Retinal pigment epithelial cell (primary cell): ENCODE data around the gene FOXD1.

Source experiments
- DNase-seq: peaks from one replicate; pipeline ENCODE4 v3.0.0-alpha.2; 2010; ENCODE audit warnings: low read depth
- H3K4me3 ChIP-seq: 2 replicates; pipeline ENCODE4 v1.5.1; 2011; ENCODE audit warnings: mild to moderate bottlenecking, low read length, control low read depth, moderate library complexity
- TF ChIP-seq, protein P1 (sequence below): conservative IDR thresholded peaks from 2 replicates; pipeline ENCODE4 v1.5.1; 2011; ENCODE audit warnings: low read depth, low read length, control low read depth, inconsistent platforms

FOXD1 gene

DNA sequence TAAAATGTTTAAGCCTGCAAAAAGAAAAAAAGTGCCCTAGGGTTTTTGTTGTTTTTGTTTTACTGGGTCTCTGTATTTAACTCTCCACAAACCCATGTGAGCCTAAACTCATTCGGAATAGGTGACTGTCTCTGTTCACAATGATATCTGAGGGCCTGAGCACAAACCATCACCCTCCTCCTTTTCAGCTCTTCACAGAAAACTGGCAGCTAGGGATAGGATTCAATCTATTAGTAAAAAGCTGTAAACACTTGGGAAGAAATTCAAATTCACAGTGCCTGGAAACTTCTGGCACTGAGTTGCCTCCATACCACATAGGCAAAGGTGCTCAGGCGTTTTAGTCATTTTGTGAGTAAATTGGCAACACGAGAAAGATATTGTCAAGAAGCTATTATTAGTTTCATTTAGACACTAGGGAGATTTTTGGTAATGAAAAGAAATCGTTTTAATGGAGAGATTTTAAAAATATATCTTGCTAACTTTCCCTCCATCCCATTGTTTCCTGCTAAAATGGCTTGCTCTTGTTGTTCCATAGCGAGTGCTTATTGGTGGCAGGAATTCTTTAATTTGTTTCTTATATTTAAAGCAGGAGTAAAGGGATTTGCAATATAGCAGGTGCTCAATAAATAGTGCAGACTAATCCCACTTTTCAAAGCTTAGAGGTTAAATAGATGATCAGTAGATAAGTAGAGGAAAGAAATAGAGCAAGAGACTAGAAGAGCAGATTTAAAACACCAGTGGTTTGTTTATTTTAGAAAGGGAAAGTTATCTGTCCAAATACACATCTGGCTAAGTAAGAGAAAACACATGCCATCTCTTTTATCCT, 9.7 kb downstream of the FOXD1 start:
- H3K4me3 ChIP-seq = no peak overlapping the region
- TF ChIP-seq, protein P1, sequence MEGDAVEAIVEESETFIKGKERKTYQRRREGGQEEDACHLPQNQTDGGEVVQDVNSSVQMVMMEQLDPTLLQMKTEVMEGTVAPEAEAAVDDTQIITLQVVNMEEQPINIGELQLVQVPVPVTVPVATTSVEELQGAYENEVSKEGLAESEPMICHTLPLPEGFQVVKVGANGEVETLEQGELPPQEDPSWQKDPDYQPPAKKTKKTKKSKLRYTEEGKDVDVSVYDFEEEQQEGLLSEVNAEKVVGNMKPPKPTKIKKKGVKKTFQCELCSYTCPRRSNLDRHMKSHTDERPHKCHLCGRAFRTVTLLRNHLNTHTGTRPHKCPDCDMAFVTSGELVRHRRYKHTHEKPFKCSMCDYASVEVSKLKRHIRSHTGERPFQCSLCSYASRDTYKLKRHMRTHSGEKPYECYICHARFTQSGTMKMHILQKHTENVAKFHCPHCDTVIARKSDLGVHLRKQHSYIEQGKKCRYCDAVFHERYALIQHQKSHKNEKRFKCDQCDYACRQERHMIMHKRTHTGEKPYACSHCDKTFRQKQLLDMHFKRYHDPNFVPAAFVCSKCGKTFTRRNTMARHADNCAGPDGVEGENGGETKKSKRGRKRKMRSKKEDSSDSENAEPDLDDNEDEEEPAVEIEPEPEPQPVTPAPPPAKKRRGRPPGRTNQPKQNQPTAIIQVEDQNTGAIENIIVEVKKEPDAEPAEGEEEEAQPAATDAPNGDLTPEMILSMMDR = no peak
- DNase-seq = no peak

DNA sequence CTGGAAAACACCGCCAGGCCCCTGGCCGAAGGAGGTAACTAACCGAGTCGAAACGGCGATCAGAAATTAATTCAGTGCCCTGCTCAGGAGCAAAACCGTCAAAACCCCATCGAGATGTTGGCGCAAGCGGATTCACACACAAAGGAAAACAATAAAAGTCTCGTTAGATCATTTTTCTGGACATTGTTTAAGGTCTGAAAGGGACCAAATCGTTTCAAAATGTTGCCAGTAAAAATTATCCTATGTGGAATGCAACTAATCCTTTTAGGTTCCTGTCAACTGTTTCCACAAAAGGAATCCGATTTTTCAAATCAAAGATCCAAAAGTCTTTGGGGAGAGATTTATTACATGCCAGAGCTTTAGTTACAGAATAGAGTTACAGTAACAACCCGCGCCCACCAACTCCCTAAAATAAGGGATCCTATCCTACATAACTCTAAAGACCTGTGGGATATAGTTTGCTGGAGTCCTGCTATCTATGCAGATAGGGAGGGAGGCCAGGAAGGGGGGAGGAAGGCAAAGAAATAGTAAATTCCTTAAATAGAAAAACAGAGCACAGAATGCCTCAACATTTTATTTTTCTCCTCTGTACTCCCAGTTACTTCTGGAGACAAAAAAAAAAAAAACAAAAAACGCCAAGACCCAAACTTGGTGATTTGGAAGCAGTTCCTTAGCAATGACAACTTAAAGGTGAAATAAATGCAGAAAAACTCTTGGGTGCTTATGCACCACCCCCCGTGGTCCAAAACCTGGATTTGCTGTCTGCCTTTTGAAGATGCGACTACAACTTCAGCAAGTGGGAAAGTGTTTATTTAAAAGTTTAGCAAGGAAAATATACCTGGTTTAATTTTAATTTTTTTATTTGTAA, 10.6 kb downstream of the FOXD1 start:
- TF ChIP-seq, protein P1 = no peak
- H3K4me3 ChIP-seq = peak overlapping the region; percentile 43
- DNase-seq = peak; percentile 68

DNA sequence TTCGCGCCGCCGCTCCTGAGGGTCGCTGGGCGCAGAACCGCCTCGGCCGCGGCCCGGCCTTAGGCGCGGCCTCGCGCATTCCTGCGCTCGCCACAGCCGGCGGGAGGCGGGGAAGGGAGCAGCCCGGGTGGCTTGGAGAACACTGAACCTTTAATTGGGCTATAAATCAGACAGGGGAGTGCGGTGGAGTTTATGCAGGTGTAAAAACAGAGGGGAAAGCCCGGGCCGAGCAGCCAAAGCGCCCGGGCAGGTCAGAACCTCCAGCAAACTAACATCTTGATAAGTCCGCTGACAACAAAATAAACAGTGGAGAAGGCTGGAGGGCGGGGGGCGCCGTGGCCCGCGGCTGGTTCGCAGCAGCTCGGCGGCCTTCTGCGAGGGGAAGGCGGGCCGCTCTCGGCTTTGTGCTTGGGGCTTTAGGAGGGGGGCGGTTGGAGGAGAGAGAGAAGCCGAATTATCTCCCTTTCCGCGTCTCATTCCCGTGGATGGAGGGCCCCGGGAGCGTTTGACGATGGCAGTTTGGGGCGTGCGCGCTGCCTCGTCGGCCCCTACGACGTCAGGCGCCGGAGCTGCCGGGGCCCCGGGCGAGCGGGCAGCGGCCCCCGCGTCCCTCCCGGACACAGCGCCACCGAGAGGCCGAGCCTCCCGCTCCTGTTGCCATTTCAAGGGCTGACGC, 11.3 kb downstream of the FOXD1 start:
- DNase-seq = no peak
- TF ChIP-seq, protein P1 = peak; percentile 62
- H3K4me3 ChIP-seq = peak overlapping the region; percentile 43

DNA sequence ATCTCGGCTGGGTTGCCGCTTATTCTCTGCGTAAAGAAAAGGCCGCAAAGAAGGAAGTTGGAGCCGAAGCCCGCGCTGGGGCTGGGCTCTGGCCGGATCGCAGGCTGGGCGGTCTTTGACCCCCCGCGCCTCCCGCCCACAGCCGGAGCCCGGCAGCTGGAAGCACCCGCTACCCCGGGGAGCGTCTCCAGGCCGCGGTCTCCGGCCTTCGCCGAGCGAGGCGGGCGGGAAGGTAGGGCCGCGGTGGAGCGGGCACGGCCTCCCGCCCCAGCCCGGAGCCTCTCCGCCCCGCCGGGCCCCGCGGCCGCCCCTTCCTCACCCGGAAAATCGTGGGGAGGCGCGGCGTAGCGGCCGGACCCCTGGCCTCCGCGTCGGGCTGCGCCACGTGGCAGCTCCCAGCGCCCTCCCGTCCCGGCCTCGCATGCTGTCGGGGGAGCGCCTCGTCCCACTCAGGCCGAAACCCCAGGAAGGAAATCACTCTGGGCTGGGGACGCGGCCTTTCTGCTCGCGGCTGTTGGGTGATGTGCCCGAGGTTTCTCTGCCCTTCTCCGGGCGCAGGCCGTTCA, 12.0 kb downstream of the FOXD1 start:
- DNase-seq = no peak
- peak overlapping the region; percentile 42 for H3K4me3 ChIP-seq
- TF ChIP-seq, protein P1 = no peak

DNA sequence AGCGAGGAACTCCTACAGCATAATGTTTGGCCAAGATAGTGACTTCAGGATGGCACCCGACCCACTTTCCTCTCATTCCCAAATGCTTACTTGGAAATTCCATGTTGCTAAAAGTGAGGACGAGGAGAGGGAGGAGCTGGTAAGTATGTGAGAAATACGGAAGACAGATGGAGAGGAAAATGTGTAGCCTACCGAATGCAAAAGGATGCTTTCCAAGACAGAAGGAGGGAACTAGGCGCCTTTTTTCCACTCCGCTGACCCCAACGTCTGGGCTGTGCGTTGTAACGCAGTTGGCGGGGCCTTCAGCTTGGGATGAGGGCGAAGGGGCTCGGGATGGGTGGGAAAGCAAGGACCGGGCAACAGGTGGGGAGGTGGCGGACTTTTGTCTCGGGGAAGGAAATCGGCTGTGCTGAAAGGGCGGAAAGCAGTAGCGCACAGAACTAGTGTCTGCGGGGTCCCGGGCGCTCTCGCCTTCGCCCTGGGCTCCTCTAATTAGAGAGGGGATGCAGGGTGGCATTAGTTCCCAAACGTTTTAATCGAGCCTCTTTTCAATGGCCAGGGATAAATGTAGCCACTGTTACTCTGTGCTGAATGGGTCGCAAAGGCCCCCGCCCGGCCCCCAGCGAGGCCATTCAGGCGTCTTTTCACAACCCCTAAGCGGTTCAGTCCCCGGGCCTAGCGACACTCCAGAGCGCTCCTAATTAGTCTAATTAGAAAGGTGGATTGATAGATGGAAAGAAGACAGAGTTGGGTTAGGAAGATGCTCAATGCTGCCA, 12.6 kb downstream of the FOXD1 start:
- no peak for DNase-seq
- TF ChIP-seq, protein P1 = no peak
- H3K4me3 ChIP-seq = peak overlapping the region; percentile 42

DNA sequence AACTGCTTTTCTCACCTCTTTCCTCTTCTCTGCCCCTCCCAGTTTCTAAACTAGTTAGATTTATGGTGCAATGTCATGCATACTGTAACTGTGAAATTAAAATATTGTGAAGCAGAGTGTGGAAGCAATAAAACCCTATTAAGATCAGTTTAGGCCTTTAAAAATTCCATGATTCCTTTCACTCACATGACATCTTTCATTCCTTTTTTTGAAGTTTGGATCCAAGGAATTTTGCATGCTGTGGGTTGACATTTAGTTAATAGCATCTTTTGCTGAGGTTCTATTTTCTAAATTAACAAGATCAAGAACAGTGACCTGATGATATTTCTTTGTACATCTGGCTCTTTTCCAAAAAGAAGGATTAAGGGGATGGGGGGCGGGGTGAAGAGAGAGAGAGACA, 13.7 kb downstream of the FOXD1 start:
- no peak overlapping the region for H3K4me3 ChIP-seq
- no peak for DNase-seq
- TF ChIP-seq, protein P1 = no peak
